Large intestine (tissue), 3 donors: Measurements from ENCODE around the gene EFCAB8. TPM values are rescaled to one million over a fixed set of nuclear protein-coding genes. Genes with fewer than 3 reads are reported as not detected.

Experiments used
- DNase-seq, 2 donors: peaks; one replicate each; pipeline versions ENCODE4 v3.0.0 to v3.0.0-alpha.2; 2013
- H3K27ac ChIP-seq: one replicate; pipeline ENCODE4 v1.5.1; 2013; ENCODE audit warnings: low read length
- H3K27me3 ChIP-seq: 2 replicates; pipeline ENCODE4 v1.6.1; 2013; ENCODE audit warnings: low read length; ENCODE audit not compliant: control insufficient read depth, insufficient read depth
- H3K36me3 ChIP-seq: 2 replicates; pipeline ENCODE4 v1.6.1; 2013; ENCODE audit warnings: low read length; ENCODE audit not compliant: control insufficient read depth, insufficient read depth
- H3K4me1 ChIP-seq: one replicate; pipeline ENCODE4 v1.6.1; 2013; ENCODE audit warnings: low read length; ENCODE audit not compliant: control insufficient read depth, insufficient read depth
- H3K4me3 ChIP-seq: one replicate; pipeline ENCODE4 v1.5.1; 2013; ENCODE audit warnings: low read length
- H3K9me3 ChIP-seq: one replicate; pipeline ENCODE4 v1.6.1; 2013; ENCODE audit warnings: mild to moderate bottlenecking, low read depth, low read length, moderate library complexity; ENCODE audit not compliant: control insufficient read depth
- WGBS: methylation state at CpG from one replicate; pipeline ENCODE4 v1.1.5; 2013; ENCODE audit warnings: low lambda C conversion rate; ENCODE audit not compliant: insufficient coverage; 5-methylcytosine and 5-hydroxymethylcytosine counted together
- polyA plus RNA-seq: library from polyadenylated mRNA; unstranded; fragments of 120-200 nt; gene quantifications from one replicate; pipeline ENCODE4 v1.2.1, GENCODE V29; 2013

The EFCAB8 gene
- polyA plus RNA-seq, 1 donor: 0.25 TPM

- Histone ChIP-seq H3K27ac (no peak overlapping the region), H3K36me3 (no peaks in the 10 kb centered on the region), H3K27me3 (no peaks in the 10 kb centered on the region), H3K4me3 (no peak overlapping the region), H3K4me1 (no peaks in the 10 kb centered on the region), H3K9me3 (no peaks in the 10 kb centered on the region)
- no CpG with 5 or more reads among the region's 5 CpGs for WGBS
- no peak for DNase-seq
These were observed 104.5 kb downstream of the EFCAB8 start for GRCh38 chr20:32963176-32963575.

- no peaks in the 10 kb centered on the region for H3K36me3 ChIP-seq
- H3K4me3 ChIP-seq: no peak overlapping the region
- 100% methylated on average over 1 of the region's 6 CpGs for WGBS
- H3K9me3 ChIP-seq: no peaks in the 10 kb centered on the region
- H3K27me3 ChIP-seq: no peaks in the 10 kb centered on the region
- H3K4me1 ChIP-seq: no peaks in the 10 kb centered on the region
- no peak for DNase-seq
- no peak overlapping the region for H3K27ac ChIP-seq
These were observed 105.9 kb downstream of the EFCAB8 start for GRCh38 chr20:32964575-32964974.

- DNase-seq: no peak
These were observed 106.4 kb downstream of the EFCAB8 start for GRCh38 chr20:32965115-32965514.

GRCh38 chr20:32965581-32966373 lies 107.1 kb downstream of the EFCAB8 start:
- no peak for DNase-seq
- WGBS: no CpG with 5 or more reads among the region's 12 CpGs
- Histone ChIP-seq H3K4me3 (no peak overlapping the region), H3K9me3 (no peaks in the 10 kb centered on the region), H3K27ac (no peak overlapping the region), H3K4me1 (no peaks in the 10 kb centered on the region), H3K27me3 (no peaks in the 10 kb centered on the region), H3K36me3 (no peaks in the 10 kb centered on the region)

More at GRCh38 chr20:32965115-32965514, 106.4 kb downstream of the EFCAB8 start:
- Histone ChIP-seq H3K4me3 (no peak overlapping the region), H3K4me1 (no peaks in the 10 kb centered on the region), H3K9me3 (no peaks in the 10 kb centered on the region), H3K27me3 (no peaks in the 10 kb centered on the region), H3K27ac (no peak overlapping the region), H3K36me3 (no peaks in the 10 kb centered on the region)
- WGBS: no CpG with 5 or more reads among the region's 8 CpGs

GRCh38 chr20:32966382-32966781 lies 107.7 kb downstream of the EFCAB8 start:
- no peak overlapping the region for H3K27ac ChIP-seq
- no peaks in the 10 kb centered on the region for H3K9me3 ChIP-seq
- WGBS: no CpG with 5 or more reads among the region's 4 CpGs
- no peak for DNase-seq
- no peaks in the 10 kb centered on the region for H3K36me3 ChIP-seq
- no peaks in the 10 kb centered on the region for H3K4me1 ChIP-seq
- H3K27me3 ChIP-seq: no peaks in the 10 kb centered on the region
- no peak overlapping the region for H3K4me3 ChIP-seq

- WGBS: 70% methylated on average over 2 of the region's 16 CpGs
- no peak for DNase-seq
- H3K27ac ChIP-seq: no peak overlapping the region
- no peaks in the 10 kb centered on the region for H3K27me3 ChIP-seq
- no peak overlapping the region for H3K4me3 ChIP-seq
- H3K9me3 ChIP-seq: no peaks in the 10 kb centered on the region
- no peaks in the 10 kb centered on the region for H3K4me1 ChIP-seq
- H3K36me3 ChIP-seq: no peaks in the 10 kb centered on the region
These were observed 108.4 kb downstream of the EFCAB8 start for GRCh38 chr20:32966881-32967781.

- no peaks in the 10 kb centered on the region for H3K9me3 ChIP-seq
- no peaks in the 10 kb centered on the region for H3K27me3 ChIP-seq
- no peaks in the 10 kb centered on the region for H3K4me1 ChIP-seq
- WGBS: 89% methylated on average over 3 of the region's 16 CpGs
- DNase-seq: no peak
- H3K4me3 ChIP-seq: no peak overlapping the region
- H3K36me3 ChIP-seq: no peaks in the 10 kb centered on the region
- H3K27ac ChIP-seq: no peak overlapping the region
These were observed 109.3 kb downstream of the EFCAB8 start for GRCh38 chr20:32967961-32968457.

GRCh38 chr20:32968478-32969241 lies 109.9 kb downstream of the EFCAB8 start:
- Histone ChIP-seq H3K4me3 (no peak overlapping the region), H3K27me3 (no peaks in the 10 kb centered on the region), H3K27ac (no peak overlapping the region), H3K9me3 (no peaks in the 10 kb centered on the region), H3K36me3 (no peaks in the 10 kb centered on the region), H3K4me1 (no peaks in the 10 kb centered on the region)
- 60% methylated on average over 1 of the region's 19 CpGs for WGBS
- DNase-seq: no peak

GRCh38 chr20:32969356-32970114 lies 110.8 kb downstream of the EFCAB8 start:
- WGBS: no CpG with 5 or more reads among the region's 13 CpGs
- no peaks in the 10 kb centered on the region for H3K27me3 ChIP-seq
- H3K4me1 ChIP-seq: no peaks in the 10 kb centered on the region
- H3K36me3 ChIP-seq: no peaks in the 10 kb centered on the region
- H3K4me3 ChIP-seq: no peak overlapping the region
- no peak for DNase-seq
- H3K27ac ChIP-seq: no peak overlapping the region
- no peaks in the 10 kb centered on the region for H3K9me3 ChIP-seq
